ENCODE data around the gene BPI. TPM values are rescaled to one million over a fixed set of nuclear protein-coding genes. Genes with fewer than 3 reads are reported as not detected.

The BPI gene
- total and polyA plus RNA-seq, 2 donors (not counting 1 experiment from before 2014, with no cell fraction given): 0.10 to 0.44 TPM

GRCh38 chr20:38266426-38266825, 37.5 kb upstream of the BPI start:
- Mint-ChIP-seq H3K4me3 (no peak overlapping the region), H3K27ac (no peak overlapping the region), H3K9me3 (ENCODE audit: insufficient read depth) (no peaks in the 10 kb centered on the region), H3K4me1 (no peaks in the 10 kb centered on the region), H3K27me3 (peaks cover 43% of the 10 kb centered on the region)
- no peak overlapping the region for H2AFZ ChIP-seq (ENCODE audit: insufficient read depth, low read depth, low read length, poor library complexity, severe bottlenecking)
- ATAC-seq (ENCODE audit: low read depth) (no peak), DNase-seq (no peak)
- H4K20me1 ChIP-seq (ENCODE audit: control insufficient read depth, insufficient read depth, low read length, poor library complexity, severe bottlenecking): no peaks in the 10 kb centered on the region
- no CpG with 5 or more reads among the region's 2 CpGs for WGBS (ENCODE audit: insufficient coverage)
- H3K4me3 ChIP-seq (ENCODE audit: control extremely low read depth in 1 of 5, extremely low read depth in 1 of 5, insufficient read depth in 1 of 5, low read depth in 2 of 5, low read length in 4 of 5): no peak overlapping the region
- CTCF ChIA-PET: no interaction called here
- H3K36me3 ChIP-seq (replicated peaks in 1 of 2; ENCODE audit: control extremely low read depth in 1 of 2, control insufficient read depth in 1 of 2, extremely low read depth in 1 of 2, insufficient read depth in 2 of 2, low read length in 1 of 2): no peaks in the 10 kb centered on the region
- intact Hi-C loops (cut with micrococcal nuclease): no loop called here
- H3K9ac ChIP-seq (ENCODE audit: low read length): no peak overlapping the region
- H3K4me1 ChIP-seq (ENCODE audit: control insufficient read depth in 2 of 2, insufficient read depth in 2 of 2, low read length in 2 of 2): no peaks in the 10 kb centered on the region
- H3K9me3 ChIP-seq (ENCODE audit: control extremely low read depth in 1 of 3, control insufficient read depth in 2 of 3, insufficient read depth in 1 of 3, low read length in 2 of 3): peaks cover 0 to 6% (median 0%) of the 10 kb centered on the region in 3 donors
- TF ChIP-seq CTCF (IDR thresholded peaks at IDR 0.05): no peak
- TF ChIP-seq EZH2 (IDR thresholded peaks at IDR 0.05; ENCODE audit: borderline replicate concordance, insufficient read depth, low read depth, low read length, poor library complexity, severe bottlenecking): no peak
- no peak overlapping the region for H3K4me2 ChIP-seq (replicated peaks; ENCODE audit: low read depth, low read length, poor library complexity, severe bottlenecking)
- POLR2A ChIA-PET: no interaction called here
- H3K27me3 ChIP-seq (replicated peaks in 1 of 4; ENCODE audit: control extremely low read depth in 1 of 4, control insufficient read depth in 3 of 4, insufficient read depth in 4 of 4, low read length in 3 of 4): peaks cover 0 to 9% (median 6%) of the 10 kb centered on the region in 4 experiments
- no peaks in the 10 kb centered on the region for H3K79me2 ChIP-seq (ENCODE audit: control insufficient read depth, insufficient read depth, low read length)
- H3K27ac ChIP-seq (ENCODE audit: low read length in 2 of 2): no peak overlapping the region

- ATAC-seq (ENCODE audit: low read depth): no peak
- no peak overlapping the region for H3K4me3 ChIP-seq (ENCODE audit: control extremely low read depth in 1 of 5, extremely low read depth in 1 of 5, insufficient read depth in 1 of 5, low read depth in 2 of 5, low read length in 4 of 5)
Measured at GRCh38 chr20:38267296-38267695, 36.7 kb upstream of the BPI start.

More at GRCh38 chr20:38267296-38267695, 36.7 kb upstream of the BPI start:
- no peak for DNase-seq
- 100% methylated on average over 1 of the region's 2 CpGs for WGBS (ENCODE audit: insufficient coverage)
- Mint-ChIP-seq H3K27ac (no peak overlapping the region), H3K4me3 (no peak overlapping the region), H3K4me1 (no peaks in the 10 kb centered on the region), H3K27me3 (peaks cover 41% of the 10 kb centered on the region), H3K9me3 (ENCODE audit: insufficient read depth) (no peaks in the 10 kb centered on the region)
- no peaks in the 10 kb centered on the region for H3K4me1 ChIP-seq (ENCODE audit: control insufficient read depth in 2 of 2, insufficient read depth in 2 of 2, low read length in 2 of 2)
- no peaks in the 10 kb centered on the region for H3K36me3 ChIP-seq (replicated peaks in 1 of 2; ENCODE audit: control extremely low read depth in 1 of 2, control insufficient read depth in 1 of 2, extremely low read depth in 1 of 2, insufficient read depth in 2 of 2, low read length in 1 of 2)
- H2AFZ ChIP-seq (ENCODE audit: insufficient read depth, low read depth, low read length, poor library complexity, severe bottlenecking): no peak overlapping the region
- TF ChIP-seq CTCF (IDR thresholded peaks at IDR 0.05): no peak
- TF ChIP-seq EZH2 (IDR thresholded peaks at IDR 0.05; ENCODE audit: borderline replicate concordance, insufficient read depth, low read depth, low read length, poor library complexity, severe bottlenecking): no peak
- no peaks in the 10 kb centered on the region for H3K79me2 ChIP-seq (ENCODE audit: control insufficient read depth, insufficient read depth, low read length)
- CTCF ChIA-PET: no interaction called here
- H3K27ac ChIP-seq (ENCODE audit: low read length in 2 of 2): no peak overlapping the region
- H3K27me3 ChIP-seq (replicated peaks in 1 of 4; ENCODE audit: control extremely low read depth in 1 of 4, control insufficient read depth in 3 of 4, insufficient read depth in 4 of 4, low read length in 3 of 4): peaks cover 0 to 9% (median 5%) of the 10 kb centered on the region in 4 experiments
- intact Hi-C loops (cut with micrococcal nuclease): no loop called here
- H4K20me1 ChIP-seq (ENCODE audit: control insufficient read depth, insufficient read depth, low read length, poor library complexity, severe bottlenecking): no peaks in the 10 kb centered on the region
- H3K4me2 ChIP-seq (replicated peaks; ENCODE audit: low read depth, low read length, poor library complexity, severe bottlenecking): no peak overlapping the region
- POLR2A ChIA-PET: no interaction called here
- no peak overlapping the region for H3K9ac ChIP-seq (ENCODE audit: low read length)
- H3K9me3 ChIP-seq (ENCODE audit: control extremely low read depth in 1 of 3, control insufficient read depth in 2 of 3, insufficient read depth in 1 of 3, low read length in 2 of 3): peaks cover 0 to 6% (median 0%) of the 10 kb centered on the region in 3 donors

Data from B cell (primary cell).